Skeletal muscle satellite cell (primary cell): ENCODE results near the gene ARHGEF1.
A peak's percentile ranks its signal among the peaks of the same experiment; 100 is the strongest.

Experiments used
- H3K27me3 ChIP-seq: 2 replicates; pipeline ENCODE4 v1.7.0; 2013; ENCODE audit warnings: low read length; ENCODE audit not compliant: control insufficient read depth, insufficient read depth
- H3K36me3 ChIP-seq: 2 replicates; pipeline ENCODE4 v1.7.0; 2013; ENCODE audit warnings: mild to moderate bottlenecking, control low read depth, low read length; ENCODE audit not compliant: insufficient read depth
- H3K4me1 ChIP-seq: 2 replicates; pipeline ENCODE4 v1.7.0; 2013; ENCODE audit warnings: low read length; ENCODE audit not compliant: control insufficient read depth, insufficient read depth
- H3K4me2 ChIP-seq: 2 replicates; pipeline ENCODE4 v1.7.0; 2013; ENCODE audit warnings: mild to moderate bottlenecking, low read length
- H3K4me3 ChIP-seq: 2 replicates; pipeline ENCODE4 v1.7.0; 2013; ENCODE audit warnings: low read length
- H3K9ac ChIP-seq: 2 replicates; pipeline ENCODE4 v1.7.0; 2013; ENCODE audit warnings: mild to moderate bottlenecking, low read depth, low read length, moderate library complexity
- H3K9me3 ChIP-seq: replicated peaks from 2 replicates; pipeline ENCODE4 v1.7.0; 2013; ENCODE audit warnings: mild to moderate bottlenecking, control low read depth, low read length

The ARHGEF1 gene

DNA sequence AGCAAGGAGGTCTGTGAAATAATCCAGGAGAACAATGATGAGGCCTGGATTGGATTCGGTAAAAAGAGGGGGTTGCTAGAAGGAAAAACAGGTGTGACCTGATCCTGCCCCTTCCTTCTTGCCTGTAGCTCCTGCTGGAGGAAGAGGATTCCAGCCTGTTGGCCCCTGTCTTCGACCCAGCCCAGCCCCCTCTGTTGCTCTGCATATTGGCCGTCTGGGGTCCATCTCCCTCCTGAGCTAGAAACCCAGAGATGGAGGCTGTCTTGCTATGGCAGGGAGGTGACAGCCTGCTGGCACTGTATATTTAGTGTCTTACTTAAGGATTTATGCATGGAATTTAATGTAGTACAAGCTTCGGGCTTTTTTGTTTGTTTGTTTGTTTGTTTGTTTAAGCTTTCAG lies 31.5 kb upstream of the ARHGEF1 start:
- Histone ChIP-seq H3K9me3 (no peaks in the 10 kb centered on the region), H3K4me3 (no peak overlapping the region), H3K36me3 (no peaks in the 10 kb centered on the region), H3K4me1 (no peaks in the 10 kb centered on the region), H3K4me2 (no peak overlapping the region), H3K27me3 (peaks cover 53% of the 10 kb centered on the region), H3K9ac (no peak overlapping the region)

GRCh38 chr19:41853344-41853743 lies 29.6 kb upstream of the ARHGEF1 start:
- Histone ChIP-seq H3K4me2 (no peak overlapping the region), H3K36me3 (no peaks in the 10 kb centered on the region), H3K9ac (no peak overlapping the region), H3K4me3 (no peak overlapping the region), H3K27me3 (peaks cover 53% of the 10 kb centered on the region), H3K4me1 (no peaks in the 10 kb centered on the region), H3K9me3 (no peaks in the 10 kb centered on the region)

DNA sequence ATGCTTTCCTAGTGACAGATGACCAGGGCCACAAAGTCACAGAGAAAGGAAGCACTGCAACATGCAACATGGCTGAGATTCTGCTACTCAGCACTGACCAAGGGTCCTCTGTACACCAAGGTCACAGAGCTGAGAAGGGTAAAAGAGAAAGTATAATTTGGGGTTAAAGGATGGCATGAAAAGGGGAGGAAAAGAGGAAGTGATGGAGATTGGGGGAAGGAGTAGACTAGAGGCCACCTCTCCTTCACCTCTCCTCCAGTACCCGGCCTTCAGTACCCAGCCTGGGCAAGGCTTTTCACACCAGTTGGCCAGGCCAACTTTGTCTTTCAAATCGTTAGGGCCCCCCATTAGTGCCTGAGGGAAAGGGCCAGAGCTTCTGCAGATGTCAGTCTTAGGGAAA lies 29.2 kb upstream of the ARHGEF1 start:
- Histone ChIP-seq H3K27me3 (peaks cover 53% of the 10 kb centered on the region), H3K4me3 (no peak overlapping the region), H3K4me1 (no peaks in the 10 kb centered on the region), H3K9me3 (no peaks in the 10 kb centered on the region), H3K36me3 (no peaks in the 10 kb centered on the region), H3K9ac (no peak overlapping the region), H3K4me2 (no peak overlapping the region)

DNA sequence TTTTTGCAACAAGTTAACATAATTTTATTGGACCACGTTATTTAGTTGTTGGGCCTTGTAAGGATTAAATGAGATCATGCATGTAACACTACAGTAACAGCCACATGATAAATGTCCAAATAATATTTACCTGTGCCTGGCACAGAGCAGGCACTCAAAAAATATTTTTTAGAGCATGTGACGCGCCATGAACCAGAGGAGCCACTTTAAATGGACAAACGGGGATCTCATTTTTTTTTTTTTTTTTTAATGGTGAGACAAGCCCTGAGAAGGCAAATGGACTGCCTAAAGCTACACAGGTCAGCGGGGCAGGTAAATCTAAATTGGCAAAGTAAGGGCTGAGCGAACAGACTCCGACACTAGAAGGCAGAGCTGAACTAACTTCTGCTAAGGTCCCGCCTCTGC lies 23.8 kb upstream of the ARHGEF1 start:
- Histone ChIP-seq H3K36me3 (peaks cover 35% of the 10 kb centered on the region), H3K4me1 (peaks cover 25% of the 10 kb centered on the region), H3K9ac (peak overlapping the region; percentile 62), H3K4me2 (peak overlapping the region; percentile 80), H3K27me3 (peaks cover 11% of the 10 kb centered on the region), H3K4me3 (peak overlapping the region; percentile 90), H3K9me3 (no peaks in the 10 kb centered on the region)

GRCh38 chr19:41859618-41860418 lies 23.2 kb upstream of the ARHGEF1 start, which contains the start of gene RPS19:
RPS19 (plus strand) TSS chr19:41860255; CDS start chr19:41860775, 520 bp downstream.
- peaks cover 25% of the 10 kb centered on the region for H3K4me1 ChIP-seq
- peak within 1 kb of the TSS; percentile 99 for H3K9ac ChIP-seq
- peak within 1 kb of the TSS; percentile 97 for H3K4me2 ChIP-seq
- H3K9me3 ChIP-seq = no peaks in the 10 kb centered on the region
- H3K27me3 ChIP-seq = peaks cover 4% of the 10 kb centered on the region
- peaks cover 41% of the 10 kb centered on the region for H3K36me3 ChIP-seq
- H3K4me3 ChIP-seq = peak within 1 kb of the TSS; percentile 90

DNA sequence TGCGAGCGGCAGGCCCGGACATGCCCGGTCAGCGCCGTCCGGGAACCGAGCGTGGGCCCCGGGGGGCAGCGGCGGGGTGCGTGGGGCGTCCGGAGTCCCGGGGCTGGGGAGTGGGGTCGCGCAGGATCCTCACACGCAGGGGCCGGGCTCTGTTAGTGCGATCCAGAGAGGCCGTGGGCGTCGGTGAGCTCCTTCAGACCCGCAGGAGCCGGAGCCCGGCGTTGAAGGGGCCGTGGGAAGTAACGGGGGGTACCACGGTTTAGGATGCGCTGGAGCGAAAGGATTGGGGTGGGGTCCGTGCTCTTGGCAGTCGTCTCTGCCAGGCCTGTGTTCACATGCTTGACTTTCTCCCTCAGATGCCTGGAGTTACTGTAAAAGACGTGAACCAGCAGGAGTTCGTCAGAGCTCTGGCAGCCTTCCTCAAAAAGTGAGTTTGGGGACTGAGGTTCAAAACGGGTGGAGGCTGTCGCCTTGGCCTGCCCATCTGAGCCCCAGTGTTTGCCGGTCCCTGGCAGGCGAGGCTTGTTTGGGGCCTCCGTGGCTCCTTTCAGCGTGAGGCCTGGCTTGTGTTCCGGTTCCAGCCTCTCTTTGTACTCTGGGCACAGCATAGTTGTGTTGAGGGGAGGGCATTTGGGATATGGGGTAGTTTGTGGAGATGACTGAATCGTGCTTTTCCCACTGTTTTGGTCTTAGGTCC lies 22.4 kb upstream of the ARHGEF1 start:
- peaks cover 25% of the 10 kb centered on the region for H3K4me1 ChIP-seq
- no peaks in the 10 kb centered on the region for H3K27me3 ChIP-seq
- H3K36me3 ChIP-seq = peaks cover 47% of the 10 kb centered on the region

DNA sequence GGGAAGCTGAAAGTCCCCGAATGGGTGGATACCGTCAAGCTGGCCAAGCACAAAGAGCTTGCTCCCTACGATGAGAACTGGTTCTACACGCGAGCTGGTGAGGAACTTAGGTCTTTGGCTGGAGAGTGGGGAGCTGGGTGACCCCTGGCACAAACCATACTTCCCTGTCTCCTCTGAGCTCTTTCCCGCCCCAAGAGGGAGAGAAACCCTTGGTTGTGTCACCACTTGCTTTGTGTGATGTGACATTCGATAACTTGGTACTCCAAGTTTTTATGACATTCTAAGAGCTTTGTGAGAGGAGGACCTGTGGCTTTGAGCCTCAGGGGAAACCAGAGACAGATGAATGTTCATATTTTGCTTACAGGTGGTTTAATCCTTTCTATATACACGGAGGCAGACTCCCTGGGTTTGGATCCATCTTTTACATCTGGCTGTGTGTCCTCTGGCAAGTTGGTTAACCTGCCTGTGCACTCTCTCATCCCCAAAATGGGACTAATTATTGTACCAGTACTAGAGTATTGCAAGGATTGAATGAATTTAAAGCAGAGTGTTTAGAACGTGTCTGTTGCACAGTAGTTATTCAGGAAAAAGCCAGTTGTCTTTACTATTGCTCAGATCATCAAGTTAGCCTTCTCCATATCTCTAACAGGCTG lies 21.7 kb upstream of the ARHGEF1 start:
- Histone ChIP-seq H3K9me3 (no peaks in the 10 kb centered on the region), H3K36me3 (peaks cover 49% of the 10 kb centered on the region), H3K4me3 (peak overlapping the region; percentile 90), H3K4me2 (peak overlapping the region; percentile 97), H3K4me1 (peaks cover 25% of the 10 kb centered on the region), H3K27me3 (no peaks in the 10 kb centered on the region), H3K9ac (peak overlapping the region; percentile 99)

More for the DNA sequence above, 22.4 kb upstream of the ARHGEF1 start:
- H3K9ac ChIP-seq = peak overlapping the region; percentile 99
- H3K4me2 ChIP-seq = peak overlapping the region; percentile 97
- H3K4me3 ChIP-seq = peak overlapping the region; percentile 90
- no peaks in the 10 kb centered on the region for H3K9me3 ChIP-seq

DNA sequence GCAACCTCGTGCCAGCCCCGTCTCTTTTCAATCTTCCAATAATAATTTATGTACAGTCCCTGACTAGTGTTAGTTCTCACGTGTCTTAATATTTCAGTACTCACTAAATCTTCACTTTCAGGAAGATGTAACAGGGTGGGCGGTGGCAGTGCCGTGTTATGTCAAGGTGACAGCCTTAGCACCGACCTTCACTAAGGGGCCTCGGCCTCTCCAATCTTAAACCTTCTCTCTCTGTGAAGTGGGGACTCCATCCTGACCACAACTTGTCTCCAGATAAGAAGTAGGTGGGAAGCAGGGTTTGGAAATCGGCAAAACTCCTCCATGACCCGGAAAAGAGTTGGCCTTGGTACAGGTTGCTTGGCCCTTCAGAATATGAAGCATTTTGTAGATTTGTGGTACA lies 21.1 kb upstream of the ARHGEF1 start:
- Histone ChIP-seq H3K9me3 (no peaks in the 10 kb centered on the region), H3K4me2 (peak overlapping the region; percentile 97), H3K27me3 (no peaks in the 10 kb centered on the region), H3K4me1 (peaks cover 25% of the 10 kb centered on the region), H3K9ac (peak overlapping the region; percentile 99), H3K4me3 (peak overlapping the region; percentile 90), H3K36me3 (peaks cover 54% of the 10 kb centered on the region)

DNA sequence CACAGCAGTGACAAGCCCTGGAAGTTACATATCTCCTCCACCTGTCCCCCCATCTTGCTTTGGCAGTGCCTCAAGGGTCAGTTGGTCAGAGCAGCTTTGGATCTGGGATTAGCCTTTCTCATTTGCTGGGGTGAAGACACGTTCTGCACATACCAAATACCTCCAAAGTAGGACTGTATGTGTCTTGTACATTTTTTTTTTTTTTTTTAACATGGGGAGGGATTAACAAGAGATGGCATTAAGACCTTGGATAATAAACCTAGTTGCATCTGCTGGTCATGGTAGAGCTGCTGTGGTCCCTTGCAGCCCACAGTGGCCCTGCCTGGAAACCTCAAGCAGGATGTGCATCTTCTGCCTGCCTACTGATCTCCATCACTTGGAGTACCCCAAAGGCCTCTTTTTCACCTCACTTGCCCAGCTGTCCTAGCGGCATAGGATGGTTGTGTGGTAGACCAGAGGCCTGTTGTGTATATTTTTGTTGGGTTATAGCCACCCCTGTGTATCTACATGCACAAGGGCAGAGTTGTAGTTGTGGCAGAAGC lies 20.5 kb upstream of the ARHGEF1 start:
- H3K36me3 ChIP-seq = peaks cover 60% of the 10 kb centered on the region
- peak overlapping the region; percentile 99 for H3K9ac ChIP-seq
- peak overlapping the region; percentile 97 for H3K4me2 ChIP-seq
- H3K9me3 ChIP-seq = no peaks in the 10 kb centered on the region
- peak overlapping the region; percentile 19 for H3K4me3 ChIP-seq
- no peaks in the 10 kb centered on the region for H3K27me3 ChIP-seq
- H3K4me1 ChIP-seq = peaks cover 25% of the 10 kb centered on the region

- peak overlapping the region; percentile 4 for H3K9ac ChIP-seq
- H3K4me1 ChIP-seq = peaks cover 25% of the 10 kb centered on the region
- H3K4me3 ChIP-seq = no peak overlapping the region
- H3K4me2 ChIP-seq = peak overlapping the region; percentile 97
- H3K9me3 ChIP-seq = no peaks in the 10 kb centered on the region
- H3K36me3 ChIP-seq = peaks cover 69% of the 10 kb centered on the region
- H3K27me3 ChIP-seq = no peaks in the 10 kb centered on the region
These were observed 19.6 kb upstream of the ARHGEF1 start for GRCh38 chr19:41863209-41863931.

DNA sequence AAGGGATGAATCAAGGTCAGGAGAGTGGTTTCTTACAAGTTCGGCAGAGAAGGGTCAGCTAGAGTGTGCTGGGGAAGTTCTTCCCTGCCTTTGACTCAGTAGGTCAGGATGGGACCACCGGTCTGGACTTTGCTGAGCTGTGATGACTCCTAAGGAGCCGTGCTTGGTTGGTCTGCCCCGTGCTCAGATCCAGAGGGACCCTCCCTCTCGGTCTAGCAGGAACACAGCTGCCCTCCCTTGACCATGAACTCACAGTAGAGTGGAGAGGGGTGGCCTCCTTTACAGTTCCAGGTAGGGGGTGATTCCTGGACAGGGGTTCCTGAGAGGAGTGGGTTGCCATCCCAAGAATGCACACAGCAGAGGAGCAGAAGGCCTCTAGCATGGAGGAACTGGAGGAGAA lies 18.6 kb upstream of the ARHGEF1 start:
- H3K27me3 ChIP-seq = no peaks in the 10 kb centered on the region
- no peak overlapping the region for H3K9ac ChIP-seq
- peaks cover 79% of the 10 kb centered on the region for H3K36me3 ChIP-seq
- H3K4me1 ChIP-seq = peaks cover 25% of the 10 kb centered on the region
- H3K4me2 ChIP-seq = peak overlapping the region; percentile 15
- no peak overlapping the region for H3K4me3 ChIP-seq
- no peaks in the 10 kb centered on the region for H3K9me3 ChIP-seq
